CD4-positive, CD25-positive, alpha-beta regulatory T cell (primary cell): ENCODE measurements around the gene PTH2. TPM values are rescaled to one million over a fixed set of nuclear protein-coding genes. Genes with fewer than 3 reads are reported as not detected.

ENCODE experiments used
- ATAC-seq, 2 donors: fragments of 150-1000 bp; cut with Tn5 transposase; one replicate each; pipeline ENCODE4 v1.10.0; 2021; ENCODE audit warnings: low read depth in 2 of 2, moderate number of reproducible peaks in 2 of 2, moderate library complexity in 1 of 2
- DNase-seq, 3 donors: peaks; one replicate each; pipeline versions ENCODE4 v3.0.0 to v3.0.0-alpha.2; 2012 to 2022; ENCODE audit warnings: mixed read lengths in 1 of 3
- H3K27ac ChIP-seq: one replicate; pipeline ENCODE4 v1.7.0; 2013; ENCODE audit warnings: mild to moderate bottlenecking, low read length; ENCODE audit not compliant: insufficient read depth, poor library complexity, severe bottlenecking
- H3K27me3 ChIP-seq: one replicate; pipeline ENCODE4 v1.7.0; 2013; ENCODE audit warnings: low read length; ENCODE audit not compliant: control insufficient read depth, insufficient read depth
- H3K36me3 ChIP-seq: one replicate; pipeline ENCODE4 v1.7.0; 2013; ENCODE audit warnings: mild to moderate bottlenecking, low read length, moderate library complexity; ENCODE audit not compliant: control insufficient read depth, insufficient read depth
- H3K4me1 ChIP-seq: 2 replicates; pipeline ENCODE4 v1.7.0; 2013; ENCODE audit warnings: mild to moderate bottlenecking, low read length; ENCODE audit not compliant: insufficient read depth, control insufficient read depth, poor library complexity, severe bottlenecking
- H3K4me3 ChIP-seq: one replicate; pipeline ENCODE4 v1.7.0; 2013; ENCODE audit warnings: low read depth, mild to moderate bottlenecking, low read length, moderate library complexity
- H3K9me3 ChIP-seq, 2 experiments: 1 replicate in 1 of 2; 2 replicates in 1 of 2; pipeline ENCODE4 v1.7.0; 2013; ENCODE audit warnings: low read length in 2 of 2, mild to moderate bottlenecking in 1 of 2, moderate library complexity in 1 of 2; ENCODE audit not compliant: control insufficient read depth in 2 of 2
- H3K27ac Mint-ChIP-seq, 3 donors: one replicate each; pipeline ENCODE4 v1.8.0; 2020 to 2022; ENCODE audit warnings: mild to moderate bottlenecking in 3 of 3, mixed read lengths in 3 of 3, moderate library complexity in 2 of 3
- H3K27me3 Mint-ChIP-seq: one replicate; pipeline ENCODE4 v1.8.0; 2022; ENCODE audit warnings: mild to moderate bottlenecking, mixed read lengths
- H3K36me3 Mint-ChIP-seq: one replicate; pipeline ENCODE4 v1.8.0; 2020; ENCODE audit warnings: mixed read lengths
- H3K4me1 Mint-ChIP-seq, 4 donors: one replicate each; pipeline ENCODE4 v1.8.0; 2020 to 2022; ENCODE audit warnings: mixed read lengths in 4 of 4, mild to moderate bottlenecking in 1 of 4
- H3K4me3 Mint-ChIP-seq, 4 donors: one replicate each; pipeline ENCODE4 v1.8.0; 2020 to 2022; ENCODE audit warnings: mild to moderate bottlenecking in 4 of 4, mixed read lengths in 4 of 4, moderate library complexity in 3 of 4
- H3K9me3 Mint-ChIP-seq, 7 donors: one replicate each; pipeline ENCODE4 v1.8.0; 2020 to 2022; ENCODE audit warnings: mixed read lengths in 7 of 7, mild to moderate bottlenecking in 3 of 7, moderate library complexity in 2 of 7
- polyA plus RNA-seq, 4 donors: library from polyadenylated mRNA; unstranded; fragments of 300-500 nt; fragmentation: Illumina TruSeq; gene quantifications; one replicate each; pipeline ENCODE4 v1.2.3, GENCODE V29; 2021
- total RNA-seq: library from RNA; stranded (reverse); gene quantifications from one replicate; pipeline ENCODE4 v1.2.3, GENCODE V29; 2022

Gene PTH2
- total and polyA plus RNA-seq, 5 donors from 2014 or later: not detected

DNA sequence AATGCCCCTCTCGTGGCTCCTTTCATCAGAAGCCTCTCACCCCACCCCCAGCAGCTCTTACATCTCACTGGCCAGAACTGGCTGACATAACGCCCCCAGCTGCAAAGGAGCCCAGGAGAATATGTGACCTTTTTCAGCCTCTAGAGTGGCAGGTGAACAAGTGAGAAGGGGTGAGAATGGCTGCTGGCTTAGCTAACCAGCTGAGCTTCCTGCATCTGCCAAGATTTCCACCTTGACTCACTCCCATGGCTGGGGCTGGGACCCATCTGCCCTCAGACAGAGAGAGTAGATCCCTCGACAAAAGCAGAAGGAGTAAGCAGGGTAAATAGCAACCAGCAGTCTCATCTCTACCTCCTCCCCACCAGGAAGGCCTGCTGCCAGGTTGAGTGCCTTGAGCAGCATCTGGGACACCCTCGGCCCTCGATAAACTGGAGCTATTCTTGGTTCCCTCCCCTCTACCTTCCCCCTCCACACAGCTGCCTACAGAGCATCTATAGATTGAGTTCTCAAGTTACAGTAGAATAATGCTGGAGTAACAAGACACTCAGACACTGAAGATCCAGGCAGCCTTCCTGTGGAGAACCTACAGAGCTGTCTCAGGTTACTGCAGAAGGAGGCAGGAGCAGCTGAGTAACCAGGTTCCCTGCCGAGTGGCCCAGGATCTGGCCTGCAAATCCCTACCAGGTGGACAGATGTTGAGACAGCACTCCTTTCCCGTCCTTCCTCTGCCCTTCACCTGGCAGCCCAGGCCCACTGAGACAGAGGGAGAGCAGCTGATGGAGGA lies 19.6 kb downstream of the PTH2 start:
- H3K9me3 Mint-ChIP-seq: no peaks in the 10 kb centered on the region
- H3K36me3 Mint-ChIP-seq: no peaks in the 10 kb centered on the region
- Histone ChIP-seq H3K4me3 (no peak overlapping the region), H3K27ac (no peak overlapping the region), H3K36me3 (no peaks in the 10 kb centered on the region), H3K9me3 (no peaks in the 10 kb centered on the region), H3K27me3 (no peaks in the 10 kb centered on the region), H3K4me1 (peaks cover 8% of the 10 kb centered on the region)
- H3K4me3 Mint-ChIP-seq: peak overlapping the region in 1 of 4 donors; percentile 47
- ATAC-seq: no peak
- no peak for DNase-seq
- no peak overlapping the region for H3K27ac Mint-ChIP-seq
- H3K27me3 Mint-ChIP-seq: peaks cover 3% of the 10 kb centered on the region
- peaks cover 0 to 26% (median 15%) of the 10 kb centered on the region in 4 donors for H3K4me1 Mint-ChIP-seq

GRCh38 chr19:49400029-49400428 lies 23.2 kb downstream of the PTH2 start:
- no peaks in the 10 kb centered on the region for H3K9me3 ChIP-seq
- Mint-ChIP-seq H3K4me3 (no peak overlapping the region), H3K4me1 (peaks cover 0 to 13% (median 9%) of the 10 kb centered on the region in 4 donors), H3K36me3 (no peaks in the 10 kb centered on the region), H3K27ac (no peak overlapping the region), H3K9me3 (no peaks in the 10 kb centered on the region), H3K27me3 (peaks cover 7% of the 10 kb centered on the region)
- no peak overlapping the region for H3K4me3 ChIP-seq
- no peak for DNase-seq
- no peak overlapping the region for H3K27ac ChIP-seq
- H3K27me3 ChIP-seq: no peaks in the 10 kb centered on the region
- no peaks in the 10 kb centered on the region for H3K4me1 ChIP-seq
- no peaks in the 10 kb centered on the region for H3K36me3 ChIP-seq
- no peak for ATAC-seq

- DNase-seq (no peak), ATAC-seq (no peak)
- peak overlapping the region in 2 of 3 donors; percentile 42 to 51 for H3K27ac Mint-ChIP-seq
- Histone ChIP-seq H3K4me1 (no peaks in the 10 kb centered on the region), H3K27ac (no peak overlapping the region), H3K9me3 (no peaks in the 10 kb centered on the region), H3K4me3 (no peak overlapping the region), H3K27me3 (no peaks in the 10 kb centered on the region), H3K36me3 (no peaks in the 10 kb centered on the region)
- H3K4me3 Mint-ChIP-seq: no peak overlapping the region
- H3K36me3 Mint-ChIP-seq: no peaks in the 10 kb centered on the region
- H3K9me3 Mint-ChIP-seq: no peaks in the 10 kb centered on the region
- H3K4me1 Mint-ChIP-seq: peaks cover 0 to 13% (median 7%) of the 10 kb centered on the region in 4 donors
- peaks cover 7% of the 10 kb centered on the region for H3K27me3 Mint-ChIP-seq
Observed at GRCh38 chr19:49398931-49399330, 24.3 kb downstream of the PTH2 start.

DNA sequence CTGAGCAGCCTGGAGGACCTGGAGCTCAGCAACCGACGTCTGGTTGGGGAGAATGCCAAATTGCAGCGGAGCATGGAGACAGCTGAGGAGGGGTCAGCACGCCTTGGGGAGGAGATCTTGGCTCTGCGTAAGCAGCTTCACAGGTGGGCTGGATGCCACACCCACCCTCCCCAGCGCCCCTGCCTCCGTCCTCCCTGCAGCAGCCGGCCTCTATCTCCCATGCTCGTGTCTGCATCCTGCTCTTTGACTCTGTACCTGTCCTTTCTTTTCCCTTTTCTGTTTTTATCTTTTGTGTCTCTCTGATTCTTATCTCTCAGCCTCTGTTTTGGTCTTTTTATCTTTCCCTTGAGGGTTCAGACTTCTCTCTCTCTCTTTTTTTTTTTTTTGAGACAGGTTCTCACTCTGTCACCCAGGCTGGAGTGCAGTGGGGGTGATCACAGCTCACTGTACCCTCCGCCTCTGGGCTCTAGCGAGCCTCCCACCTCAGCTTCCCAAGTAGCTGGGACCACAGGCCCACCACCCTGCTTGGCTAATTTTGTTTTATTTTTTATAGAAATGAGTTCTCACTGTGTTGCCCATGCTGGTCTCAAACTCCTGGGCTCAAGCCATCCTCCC lies 25.1 kb downstream of the PTH2 start:
- Histone ChIP-seq H3K27ac (no peak overlapping the region), H3K4me3 (no peak overlapping the region), H3K27me3 (no peaks in the 10 kb centered on the region), H3K4me1 (no peaks in the 10 kb centered on the region), H3K36me3 (no peaks in the 10 kb centered on the region), H3K9me3 (no peaks in the 10 kb centered on the region)
- Mint-ChIP-seq H3K4me1 (peaks cover 0 to 9% (median 7%) of the 10 kb centered on the region in 4 donors), H3K27ac (peak overlapping the region; percentile 42 to 74 (median 69)), H3K9me3 (no peaks in the 10 kb centered on the region), H3K36me3 (no peaks in the 10 kb centered on the region), H3K4me3 (no peak overlapping the region), H3K27me3 (peaks cover 7% of the 10 kb centered on the region)
- no peak for ATAC-seq
- DNase-seq: no peak

DNA sequence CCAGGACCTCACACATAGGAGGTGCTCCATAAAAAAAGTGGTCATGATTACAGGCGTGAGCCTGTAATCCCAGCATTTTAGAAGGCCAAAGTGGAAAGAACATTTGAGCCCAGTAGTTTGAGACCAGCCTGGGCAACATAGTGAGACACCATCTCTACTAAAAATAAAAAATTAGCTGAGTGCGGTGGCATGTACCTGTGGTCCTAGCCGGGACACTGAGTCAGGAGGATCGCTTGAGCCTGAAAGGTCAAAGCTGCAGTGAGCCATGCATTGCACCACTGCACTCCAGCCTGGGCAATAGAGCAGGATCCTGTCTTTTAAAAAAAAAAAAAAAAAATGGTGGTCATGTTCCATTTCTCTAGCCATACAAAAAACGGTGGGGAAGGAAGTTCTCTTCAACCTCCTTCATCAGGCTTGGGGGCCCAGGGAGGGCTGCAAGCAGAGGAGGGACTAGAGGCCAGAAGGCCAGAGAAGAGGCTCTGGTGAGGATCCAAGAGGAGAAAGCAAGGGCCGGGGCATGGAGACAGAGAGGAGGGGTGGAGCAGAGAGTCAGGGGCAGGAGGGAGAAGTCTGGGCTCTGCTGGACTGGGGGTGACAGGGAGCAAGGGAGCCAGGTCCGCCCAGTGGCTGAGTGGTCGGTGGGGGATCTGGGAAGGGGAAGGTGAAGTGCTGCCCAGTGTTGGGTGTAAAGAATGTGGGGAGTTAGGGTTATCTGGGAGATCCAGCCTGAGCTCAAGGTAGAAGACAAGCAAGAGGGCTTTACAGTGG lies 26.3 kb downstream of the PTH2 start:
- no peaks in the 10 kb centered on the region for H3K36me3 ChIP-seq
- Mint-ChIP-seq H3K4me3 (no peak overlapping the region), H3K9me3 (no peaks in the 10 kb centered on the region), H3K4me1 (peaks cover 2 to 14% (median 10%) of the 10 kb centered on the region in 4 donors), H3K27ac (peak overlapping the region in 1 of 3 donors; percentile 60), H3K27me3 (peaks cover 7% of the 10 kb centered on the region), H3K36me3 (no peaks in the 10 kb centered on the region)
- no peak overlapping the region for H3K4me3 ChIP-seq
- H3K27me3 ChIP-seq: no peaks in the 10 kb centered on the region
- ATAC-seq: no peak
- peaks cover 1% of the 10 kb centered on the region for H3K4me1 ChIP-seq
- H3K9me3 ChIP-seq: no peaks in the 10 kb centered on the region
- no peak for DNase-seq
- no peak overlapping the region for H3K27ac ChIP-seq

DNA sequence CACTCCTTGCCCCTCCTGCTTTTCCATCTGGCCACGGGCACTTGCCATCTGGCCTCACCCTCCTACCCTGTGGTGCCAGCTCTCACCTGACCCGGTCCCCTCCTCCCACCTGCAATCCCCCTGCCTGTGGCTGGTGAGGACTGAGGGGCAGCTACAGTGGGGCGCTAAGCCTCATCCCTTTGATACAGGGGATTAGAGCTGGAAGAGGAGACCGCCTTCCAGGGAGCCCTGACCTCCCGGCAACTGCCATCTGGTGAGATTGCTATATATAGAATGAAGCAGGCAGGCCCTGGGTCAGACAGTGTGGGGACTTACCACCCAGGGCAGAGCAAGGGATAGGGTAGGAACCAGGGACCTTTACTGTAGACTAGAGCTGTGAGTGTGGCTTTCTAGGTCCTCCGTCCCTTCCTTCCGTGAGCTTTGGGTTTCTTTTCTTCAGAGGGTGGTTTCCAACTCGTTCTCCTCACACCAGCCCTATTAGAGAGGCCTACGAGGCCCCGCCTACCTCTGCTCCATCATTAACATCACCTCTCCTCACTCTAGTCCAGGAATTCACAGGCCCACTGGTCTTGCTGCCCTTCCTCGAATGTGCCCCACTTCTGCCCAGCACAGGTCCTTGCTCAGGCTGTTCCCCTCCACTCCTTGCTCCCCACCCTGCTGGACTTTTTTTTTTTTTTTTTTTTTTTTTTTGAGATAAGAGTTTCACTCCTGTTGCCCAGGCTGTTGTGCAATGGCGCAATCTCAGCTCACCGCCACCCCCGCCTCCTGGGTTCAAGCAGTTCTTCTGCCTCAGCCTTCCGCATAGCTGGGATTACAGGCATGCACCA lies 27.4 kb downstream of the PTH2 start:
- peaks cover 7% of the 10 kb centered on the region for H3K4me1 ChIP-seq
- Mint-ChIP-seq H3K36me3 (no peaks in the 10 kb centered on the region), H3K9me3 (no peaks in the 10 kb centered on the region), H3K4me3 (no peak overlapping the region), H3K4me1 (peaks cover 5 to 19% (median 13%) of the 10 kb centered on the region in 4 donors), H3K27me3 (peaks cover 7% of the 10 kb centered on the region), H3K27ac (no peak overlapping the region)
- DNase-seq (no peak), ATAC-seq (no peak)
- H3K9me3 ChIP-seq: no peaks in the 10 kb centered on the region
- no peaks in the 10 kb centered on the region for H3K27me3 ChIP-seq
- no peak overlapping the region for H3K4me3 ChIP-seq
- no peaks in the 10 kb centered on the region for H3K36me3 ChIP-seq
- no peak overlapping the region for H3K27ac ChIP-seq

- H3K27me3 Mint-ChIP-seq: peaks cover 7% of the 10 kb centered on the region
- H3K27ac ChIP-seq: no peak overlapping the region
- H3K9me3 ChIP-seq: no peaks in the 10 kb centered on the region
- H3K27ac Mint-ChIP-seq: no peak overlapping the region
- no peak for ATAC-seq
- no peak overlapping the region for H3K4me3 Mint-ChIP-seq
- DNase-seq: no peak
- H3K9me3 Mint-ChIP-seq: no peaks in the 10 kb centered on the region
- peaks cover 7% of the 10 kb centered on the region for H3K4me1 ChIP-seq
- peaks cover 5 to 19% (median 13%) of the 10 kb centered on the region in 4 donors for H3K4me1 Mint-ChIP-seq
- no peaks in the 10 kb centered on the region for H3K36me3 Mint-ChIP-seq
- H3K4me3 ChIP-seq: no peak overlapping the region
- no peaks in the 10 kb centered on the region for H3K27me3 ChIP-seq
- H3K36me3 ChIP-seq: no peaks in the 10 kb centered on the region
Observed at GRCh38 chr19:49393881-49394280, 29.4 kb downstream of the PTH2 start.
